ENCODE data around the gene LIPC.

LIPC gene

GRCh38 chr15:58445865-58446264 is 14.1 kb downstream of the LIPC start:
- TF ChIP-seq EGR1 (IDR thresholded peaks at IDR 0.05) (no peak), RAD21 (IDR thresholded peaks at IDR 0.05; ENCODE audit: low read depth) (no peak), NFIC (IDR thresholded peaks at IDR 0.05) (no peak)
- TF ChIP-seq, protein P1, sequence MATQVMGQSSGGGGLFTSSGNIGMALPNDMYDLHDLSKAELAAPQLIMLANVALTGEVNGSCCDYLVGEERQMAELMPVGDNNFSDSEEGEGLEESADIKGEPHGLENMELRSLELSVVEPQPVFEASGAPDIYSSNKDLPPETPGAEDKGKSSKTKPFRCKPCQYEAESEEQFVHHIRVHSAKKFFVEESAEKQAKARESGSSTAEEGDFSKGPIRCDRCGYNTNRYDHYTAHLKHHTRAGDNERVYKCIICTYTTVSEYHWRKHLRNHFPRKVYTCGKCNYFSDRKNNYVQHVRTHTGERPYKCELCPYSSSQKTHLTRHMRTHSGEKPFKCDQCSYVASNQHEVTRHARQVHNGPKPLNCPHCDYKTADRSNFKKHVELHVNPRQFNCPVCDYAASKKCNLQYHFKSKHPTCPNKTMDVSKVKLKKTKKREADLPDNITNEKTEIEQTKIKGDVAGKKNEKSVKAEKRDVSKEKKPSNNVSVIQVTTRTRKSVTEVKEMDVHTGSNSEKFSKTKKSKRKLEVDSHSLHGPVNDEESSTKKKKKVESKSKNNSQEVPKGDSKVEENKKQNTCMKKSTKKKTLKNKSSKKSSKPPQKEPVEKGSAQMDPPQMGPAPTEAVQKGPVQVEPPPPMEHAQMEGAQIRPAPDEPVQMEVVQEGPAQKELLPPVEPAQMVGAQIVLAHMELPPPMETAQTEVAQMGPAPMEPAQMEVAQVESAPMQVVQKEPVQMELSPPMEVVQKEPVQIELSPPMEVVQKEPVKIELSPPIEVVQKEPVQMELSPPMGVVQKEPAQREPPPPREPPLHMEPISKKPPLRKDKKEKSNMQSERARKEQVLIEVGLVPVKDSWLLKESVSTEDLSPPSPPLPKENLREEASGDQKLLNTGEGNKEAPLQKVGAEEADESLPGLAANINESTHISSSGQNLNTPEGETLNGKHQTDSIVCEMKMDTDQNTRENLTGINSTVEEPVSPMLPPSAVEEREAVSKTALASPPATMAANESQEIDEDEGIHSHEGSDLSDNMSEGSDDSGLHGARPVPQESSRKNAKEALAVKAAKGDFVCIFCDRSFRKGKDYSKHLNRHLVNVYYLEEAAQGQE (IDR thresholded peaks at IDR 0.05; ENCODE audit: low read depth), result no peak

DNA sequence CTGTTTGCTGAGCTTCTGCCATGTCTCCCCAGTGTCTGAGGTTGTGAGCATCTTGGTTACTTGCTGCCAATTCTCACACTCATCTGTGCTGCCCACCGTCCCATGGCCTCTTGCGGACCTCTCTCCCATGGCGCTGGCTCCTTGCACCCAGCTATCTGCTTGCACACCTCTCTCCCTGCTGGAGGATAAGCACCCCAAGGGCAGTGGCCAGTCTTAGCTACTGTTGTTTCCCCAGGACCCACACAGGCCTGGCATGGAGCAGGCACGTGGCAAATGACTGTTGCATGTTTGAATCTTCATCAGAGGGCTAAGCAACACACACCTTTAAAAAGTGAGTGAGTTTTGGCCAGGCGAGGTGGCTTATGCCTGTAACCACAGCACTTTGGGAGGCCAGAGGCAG is 14.7 kb downstream of the LIPC start:
- TF ChIP-seq RAD21 (IDR thresholded peaks at IDR 0.05; ENCODE audit: low read depth), result no peak
- TF ChIP-seq CREB1 (IDR thresholded peaks at IDR 0.05; ENCODE audit: low read depth), result no peak
- TF ChIP-seq EP300 (IDR thresholded peaks at IDR 0.05; ENCODE audit: borderline replicate concordance), result no peak
- TF ChIP-seq EGR1 (IDR thresholded peaks at IDR 0.05), result no peak
- TF ChIP-seq, protein P2, sequence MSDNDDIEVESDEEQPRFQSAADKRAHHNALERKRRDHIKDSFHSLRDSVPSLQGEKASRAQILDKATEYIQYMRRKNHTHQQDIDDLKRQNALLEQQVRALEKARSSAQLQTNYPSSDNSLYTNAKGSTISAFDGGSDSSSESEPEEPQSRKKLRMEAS (IDR thresholded peaks at IDR 0.05), result no peak
- TF ChIP-seq FOXM1 (IDR thresholded peaks at IDR 0.05; ENCODE audit: borderline replicate concordance, low read depth), result no peak
- no peak for TF ChIP-seq CEBPB (IDR thresholded peaks at IDR 0.05)
- TF ChIP-seq, protein P1 (IDR thresholded peaks at IDR 0.05; ENCODE audit: low read depth), result no peak
- TF ChIP-seq ZBTB7A (IDR thresholded peaks at IDR 0.05; ENCODE audit: low read depth), result no peak
- TF ChIP-seq YY1 (IDR thresholded peaks at IDR 0.05; ENCODE audit: low read depth), result no peak
- TF ChIP-seq, protein P3, sequence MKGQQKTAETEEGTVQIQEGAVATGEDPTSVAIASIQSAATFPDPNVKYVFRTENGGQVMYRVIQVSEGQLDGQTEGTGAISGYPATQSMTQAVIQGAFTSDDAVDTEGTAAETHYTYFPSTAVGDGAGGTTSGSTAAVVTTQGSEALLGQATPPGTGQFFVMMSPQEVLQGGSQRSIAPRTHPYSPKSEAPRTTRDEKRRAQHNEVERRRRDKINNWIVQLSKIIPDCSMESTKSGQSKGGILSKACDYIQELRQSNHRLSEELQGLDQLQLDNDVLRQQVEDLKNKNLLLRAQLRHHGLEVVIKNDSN (IDR thresholded peaks at IDR 0.05), result no peak
- no peak for TF ChIP-seq TCF12 (IDR thresholded peaks at IDR 0.05; ENCODE audit: low read depth)
- no peak for TF ChIP-seq TAF1 (IDR thresholded peaks at IDR 0.05; ENCODE audit: low read depth)

- TF ChIP-seq NFIC (IDR thresholded peaks at IDR 0.05) (no peak), CREB1 (IDR thresholded peaks at IDR 0.05; ENCODE audit: low read depth) (no peak), FOXM1 (IDR thresholded peaks at IDR 0.05; ENCODE audit: borderline replicate concordance, low read depth) (no peak), RAD21 (IDR thresholded peaks at IDR 0.05; ENCODE audit: low read depth) (no peak), TAF1 (IDR thresholded peaks at IDR 0.05; ENCODE audit: low read depth) (no peak)
- TF ChIP-seq, protein P1 (IDR thresholded peaks at IDR 0.05; ENCODE audit: low read depth), result no peak
- TF ChIP-seq, protein P2 (IDR thresholded peaks at IDR 0.05), result no peak
Measured at GRCh38 chr15:58447271-58448010, 15.7 kb downstream of the LIPC start.

- TF ChIP-seq, protein P2 (IDR thresholded peaks at IDR 0.05), result no peak
- TF ChIP-seq CREB1 (IDR thresholded peaks at IDR 0.05; ENCODE audit: low read depth), result no peak
- no peak for TF ChIP-seq EP300 (IDR thresholded peaks at IDR 0.05; ENCODE audit: borderline replicate concordance)
- TF ChIP-seq CEBPB (IDR thresholded peaks at IDR 0.05), result no peak
- no peak for TF ChIP-seq ZBTB7A (IDR thresholded peaks at IDR 0.05; ENCODE audit: low read depth)
- TF ChIP-seq NFIC (IDR thresholded peaks at IDR 0.05), result no peak
- TF ChIP-seq TAF1 (IDR thresholded peaks at IDR 0.05; ENCODE audit: low read depth), result no peak
- TF ChIP-seq, protein P1 (IDR thresholded peaks at IDR 0.05; ENCODE audit: low read depth), result no peak
- TF ChIP-seq, protein P3 (IDR thresholded peaks at IDR 0.05), result no peak
- TF ChIP-seq RAD21 (IDR thresholded peaks at IDR 0.05; ENCODE audit: low read depth), result no peak
- TF ChIP-seq EGR1 (IDR thresholded peaks at IDR 0.05), result no peak
- no peak for TF ChIP-seq TEAD4 (IDR thresholded peaks at IDR 0.05)
- no peak for TF ChIP-seq YY1 (IDR thresholded peaks at IDR 0.05; ENCODE audit: low read depth)
- TF ChIP-seq FOXM1 (IDR thresholded peaks at IDR 0.05; ENCODE audit: borderline replicate concordance, low read depth), result no peak
- no peak for TF ChIP-seq TCF12 (IDR thresholded peaks at IDR 0.05; ENCODE audit: low read depth)
Measured at GRCh38 chr15:58448331-58448730, 16.5 kb downstream of the LIPC start.
